Hematopoietic multipotent progenitor cell treated with erythropoietin and hydrocortisone succinate and interleukin-3 and kit ligand, for 17 days (in vitro differentiated cells): ENCODE results near the gene JADE1.
A peak's percentile ranks its signal among the peaks of the same experiment; 100 is the strongest.

Experiments
- DNase-seq: peaks from one replicate; pipeline ENCODE4 v3.0.0-alpha.2; 2015; ENCODE audit warnings: low spot score

JADE1 gene

GRCh38 chr4:128846063-128846462 lies 36.6 kb downstream of the JADE1 start:
- DNase-seq, result no peak

DNA sequence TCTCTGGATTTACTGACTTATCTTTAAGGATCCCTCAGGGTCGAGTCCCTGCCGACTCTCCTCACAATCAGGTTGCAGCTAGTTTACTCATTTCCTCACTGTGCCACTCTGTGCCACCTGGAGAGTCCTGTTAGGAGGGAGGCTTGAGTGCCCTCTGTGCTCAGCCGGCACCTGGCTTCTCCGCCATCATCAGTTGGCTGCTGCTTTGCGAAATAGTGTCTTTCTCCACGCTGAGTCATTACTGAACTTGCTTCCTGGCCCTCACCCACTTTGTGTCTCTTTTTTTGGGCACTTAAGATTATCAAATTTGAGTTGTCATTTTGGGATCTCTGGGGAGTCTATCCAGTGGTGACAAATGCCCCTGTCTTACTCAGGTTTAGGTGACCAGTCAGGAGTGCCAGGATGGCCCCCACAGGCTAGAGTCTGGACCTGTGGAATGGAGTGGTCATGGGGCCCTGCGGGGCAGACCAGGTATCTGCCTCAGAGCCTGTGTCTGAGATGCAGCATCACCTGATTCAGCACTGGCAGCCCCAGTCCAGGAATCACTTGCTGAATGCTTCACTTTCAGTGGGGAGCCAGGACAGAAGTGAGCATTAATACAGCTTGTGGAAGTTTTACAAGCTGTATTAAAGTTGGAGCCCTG lies 37.7 kb downstream of the JADE1 start:
- no peak for DNase-seq

GRCh38 chr4:128848461-128848860 lies 39.0 kb downstream of the JADE1 start:
- no peak for DNase-seq

- no peak for DNase-seq
These were observed 40.8 kb downstream of the JADE1 start for GRCh38 chr4:128850252-128850651.

- no peak for DNase-seq
These were observed 44.2 kb downstream of the JADE1 start for GRCh38 chr4:128853741-128854140.

DNA sequence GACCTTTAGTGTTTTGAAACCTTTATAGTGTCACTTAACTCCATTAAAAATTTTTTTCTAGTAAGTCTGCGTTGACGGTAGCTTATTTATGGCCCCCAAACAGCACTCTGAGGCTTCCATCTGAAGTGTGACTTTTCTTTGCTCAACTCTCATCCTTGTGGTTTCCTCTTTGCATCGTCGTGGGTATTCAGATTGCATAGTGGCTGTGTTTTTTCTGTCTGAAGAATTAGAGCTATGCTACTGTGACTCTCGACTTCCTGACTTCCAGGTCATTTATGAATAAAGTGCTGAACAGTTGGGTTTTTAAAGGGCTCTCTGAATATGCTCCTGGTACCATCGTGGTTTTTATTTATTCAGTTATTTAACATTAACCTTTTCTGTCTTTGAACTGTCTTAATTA lies 44.9 kb downstream of the JADE1 start:
- DNase-seq, result no peak

DNA sequence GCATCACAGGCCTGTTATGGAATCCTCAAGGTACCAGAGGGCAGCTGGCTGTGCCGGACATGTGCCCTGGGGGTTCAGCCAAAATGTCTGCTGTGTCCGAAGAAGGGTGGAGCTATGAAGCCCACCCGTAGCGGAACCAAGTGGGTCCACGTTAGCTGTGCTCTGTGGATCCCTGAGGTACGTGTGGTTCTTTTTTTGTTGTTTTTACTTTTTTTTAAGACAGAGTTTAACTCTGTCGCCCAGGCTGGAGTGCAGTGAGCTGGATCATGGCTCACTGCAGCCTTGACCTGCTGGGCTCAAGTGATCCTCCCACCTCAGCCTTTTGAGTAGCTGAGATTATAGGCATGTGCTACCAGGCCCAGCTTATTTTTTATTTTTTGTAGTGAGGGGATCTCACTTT lies 46.1 kb downstream of the JADE1 start:
- DNase-seq, result no peak

- DNase-seq, result no peak
These were observed 46.7 kb downstream of the JADE1 start for GRCh38 chr4:128856246-128856645.

DNA sequence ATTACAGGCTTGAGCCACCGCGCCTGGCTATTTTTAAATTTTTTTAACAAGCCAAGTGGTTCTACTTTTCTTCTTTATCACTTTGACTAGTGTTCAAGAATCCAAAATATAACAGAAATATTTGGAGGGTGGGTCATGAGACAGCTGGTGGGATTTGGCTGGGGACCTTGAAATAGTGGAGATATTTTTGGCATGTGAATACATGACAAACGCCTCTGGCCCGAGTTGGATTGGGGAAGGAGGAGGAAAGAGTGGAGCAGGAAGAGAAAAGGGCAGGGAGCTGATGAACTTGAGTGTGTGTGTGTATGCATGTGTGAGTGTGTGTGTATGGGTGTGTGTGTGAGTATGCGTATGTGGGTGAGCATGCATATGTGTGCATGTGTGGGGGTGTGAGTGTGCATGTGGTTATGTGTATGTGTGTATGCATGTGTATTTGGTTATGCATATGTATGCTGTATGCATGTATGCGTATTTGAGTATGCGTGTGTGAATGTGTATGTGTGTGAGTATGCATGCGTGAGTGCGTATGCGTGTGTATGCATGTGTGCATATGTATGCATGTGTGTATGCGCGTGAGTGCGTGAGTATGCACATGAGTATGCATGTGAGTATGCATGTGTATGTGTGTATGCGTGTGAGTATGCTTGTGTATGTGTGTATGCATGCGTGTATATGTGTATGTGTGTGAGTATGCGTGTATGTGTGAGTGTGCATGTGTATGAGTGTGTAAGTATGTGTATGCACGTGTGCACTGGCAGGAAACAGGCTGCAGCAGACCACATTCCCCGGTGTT lies 49.6 kb downstream of the JADE1 start:
- no peak for DNase-seq

DNA sequence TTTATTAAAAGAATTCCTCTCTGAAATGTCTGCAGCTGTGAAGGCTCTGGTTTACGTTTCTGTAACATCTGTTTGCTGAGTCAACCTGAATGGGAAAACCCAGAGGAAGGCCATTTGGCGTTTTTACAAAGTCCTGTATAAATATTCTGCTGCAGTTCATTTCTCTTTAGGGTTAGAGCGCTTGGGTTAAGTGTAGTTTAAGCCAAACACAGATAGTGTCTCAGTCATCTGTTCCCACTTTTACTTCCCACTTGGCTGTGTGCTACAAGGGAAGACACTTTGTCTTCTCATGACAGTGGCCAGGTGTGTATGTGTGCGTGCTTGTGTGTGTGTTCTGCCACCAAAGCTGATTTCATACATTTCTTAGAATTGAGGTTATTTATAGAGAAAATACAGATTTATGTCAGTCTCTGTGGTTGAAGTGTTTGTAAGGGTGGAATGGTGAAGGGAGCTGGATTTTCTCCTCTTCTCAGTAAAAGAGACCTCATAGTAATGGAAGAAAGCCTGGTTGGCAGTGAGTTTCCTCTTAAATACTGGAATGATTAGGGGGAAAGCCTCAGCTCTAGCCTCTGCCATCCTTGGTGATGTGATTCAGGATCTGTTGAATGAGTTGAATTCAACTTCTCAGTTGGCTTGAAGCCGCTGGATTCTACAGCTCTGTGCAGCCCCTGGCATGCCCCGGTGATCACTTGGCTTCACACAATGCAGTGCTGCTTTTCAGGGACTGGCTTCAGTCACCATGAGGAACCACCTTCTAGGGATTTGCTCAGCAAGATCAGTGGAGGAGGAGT lies 50.6 kb downstream of the JADE1 start:
- no peak for DNase-seq

DNA sequence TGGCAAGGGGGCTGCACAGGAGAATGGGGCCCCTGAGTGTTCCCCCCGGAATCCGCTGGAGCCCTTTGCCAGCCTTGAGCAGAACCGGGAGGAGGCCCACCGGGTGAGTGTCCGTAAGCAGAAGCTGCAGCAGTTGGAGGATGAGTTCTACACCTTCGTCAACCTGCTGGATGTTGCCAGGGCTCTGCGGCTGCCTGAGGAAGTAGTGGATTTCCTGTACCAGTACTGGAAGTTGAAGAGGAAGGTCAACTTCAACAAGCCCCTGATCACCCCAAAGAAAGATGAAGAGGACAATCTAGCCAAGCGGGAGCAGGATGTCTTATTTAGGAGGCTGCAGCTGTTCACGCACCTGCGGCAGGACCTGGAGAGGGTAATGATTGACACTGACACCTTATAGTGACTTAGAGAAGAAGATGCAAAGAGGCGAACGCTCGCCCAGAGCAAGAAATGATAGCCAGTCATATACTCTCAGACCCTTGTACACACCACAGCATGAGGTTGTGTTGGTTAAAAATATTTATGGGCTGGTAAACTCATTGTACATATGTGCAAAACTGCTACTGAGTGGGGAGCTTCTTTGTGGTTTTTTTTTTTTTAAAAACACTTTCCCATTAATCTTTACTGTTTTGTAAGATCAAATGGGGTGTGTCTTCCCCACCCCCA lies 52.5 kb downstream of the JADE1 start:
- no peak for DNase-seq

DNA sequence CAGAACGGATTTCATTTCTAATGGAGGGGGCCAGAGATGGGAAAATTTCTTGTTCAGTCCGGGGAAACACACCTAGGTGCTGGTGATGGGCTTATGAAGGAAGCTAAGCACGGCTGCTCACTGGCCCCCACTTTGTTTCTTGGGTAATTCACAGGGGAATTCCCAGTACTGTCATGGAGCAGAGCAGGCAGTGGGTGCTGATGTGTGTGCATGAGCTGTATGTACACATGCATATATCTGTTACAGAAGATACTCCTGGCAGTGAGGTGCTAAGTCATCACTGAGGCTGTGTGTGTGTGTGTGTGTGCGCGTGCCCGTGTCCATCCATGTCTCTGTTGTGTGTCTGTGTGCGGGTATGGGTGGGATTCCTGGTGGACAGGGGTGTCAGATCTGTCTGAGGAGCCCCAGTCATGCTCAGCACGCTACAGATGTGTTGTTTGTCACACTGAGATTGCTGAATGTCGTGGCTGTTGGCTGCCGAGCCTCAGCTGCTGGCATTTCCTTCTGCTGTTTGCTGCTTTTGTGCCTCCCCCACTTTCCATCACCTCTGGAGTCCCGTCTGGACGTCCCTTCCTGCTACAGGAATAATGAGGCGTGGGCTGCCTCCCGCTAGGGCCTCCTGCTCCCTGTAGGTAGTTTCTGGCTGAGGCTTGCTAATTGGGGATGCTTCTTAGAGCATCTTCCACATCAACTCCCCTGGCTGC lies 53.3 kb downstream of the JADE1 start:
- DNase-seq, result no peak

DNA sequence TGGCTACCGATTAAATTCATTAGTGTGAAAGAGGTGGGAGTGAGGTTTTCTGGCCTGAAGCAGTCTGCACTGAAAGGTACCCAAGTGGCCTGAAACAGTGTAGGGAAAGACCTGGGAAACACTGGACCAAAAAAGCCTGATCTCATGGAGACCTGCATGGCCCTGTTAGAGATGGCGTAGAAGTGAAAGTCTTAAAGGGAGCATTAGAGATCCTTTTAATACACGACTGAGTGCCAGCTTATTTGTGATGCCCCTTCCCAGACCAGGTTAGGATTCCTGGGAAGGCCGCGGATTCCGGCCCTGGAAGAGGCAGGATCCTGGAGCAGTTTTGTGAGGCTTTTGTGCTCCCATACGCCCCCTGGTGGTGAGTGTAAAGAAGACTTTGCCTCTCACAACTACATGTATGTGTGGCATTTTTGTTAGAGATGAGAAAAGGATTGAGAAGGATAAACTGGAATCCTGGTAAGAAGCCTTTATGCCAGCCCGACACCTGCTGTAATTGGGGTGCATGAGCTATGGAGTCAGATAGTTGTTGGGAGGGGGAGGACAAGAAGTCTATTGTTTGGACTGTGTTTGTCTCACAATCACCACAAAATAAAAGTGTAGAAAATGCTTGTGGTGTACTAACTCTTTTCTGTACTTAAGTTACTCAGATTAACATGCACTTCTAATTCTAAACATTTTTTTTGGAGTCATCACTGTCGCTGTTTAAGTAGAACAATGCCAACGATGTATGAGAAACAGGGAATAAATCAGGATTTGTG lies 54.0 kb downstream of the JADE1 start:
- peak; percentile 83 for DNase-seq

DNA sequence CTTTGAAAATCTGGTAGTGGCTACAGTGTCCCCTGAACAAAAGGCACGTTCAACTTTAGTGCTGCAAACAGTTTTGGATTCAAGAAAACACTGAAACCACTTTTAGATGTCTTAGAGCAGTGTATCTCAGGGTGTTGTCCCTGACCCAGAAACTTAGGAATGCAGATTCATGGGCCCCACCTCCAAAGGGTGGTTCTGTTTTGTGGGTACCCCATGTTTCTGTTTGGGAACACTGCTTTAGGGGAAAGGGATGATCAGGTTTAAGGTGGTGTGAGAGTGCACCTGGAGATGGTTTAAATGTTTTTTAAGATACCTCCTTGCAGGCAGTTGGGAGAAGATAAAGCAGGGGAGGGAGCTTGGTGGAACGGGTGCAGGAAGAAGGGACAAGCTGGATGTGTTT lies 55.6 kb downstream of the JADE1 start:
- DNase-seq, result no peak

GRCh38 chr4:128866269-128866668 lies 56.8 kb downstream of the JADE1 start:
- no peak for DNase-seq

- DNase-seq, result no peak
These were observed 57.2 kb downstream of the JADE1 start for GRCh38 chr4:128866691-128867090.

- DNase-seq, result no peak
These were observed 59.3 kb downstream of the JADE1 start for GRCh38 chr4:128868758-128869157.

- no peak for DNase-seq
These were observed 60.4 kb downstream of the JADE1 start for GRCh38 chr4:128869776-128870509.

- DNase-seq, result no peak
These were observed 62.4 kb downstream of the JADE1 start for GRCh38 chr4:128871948-128872347.

DNA sequence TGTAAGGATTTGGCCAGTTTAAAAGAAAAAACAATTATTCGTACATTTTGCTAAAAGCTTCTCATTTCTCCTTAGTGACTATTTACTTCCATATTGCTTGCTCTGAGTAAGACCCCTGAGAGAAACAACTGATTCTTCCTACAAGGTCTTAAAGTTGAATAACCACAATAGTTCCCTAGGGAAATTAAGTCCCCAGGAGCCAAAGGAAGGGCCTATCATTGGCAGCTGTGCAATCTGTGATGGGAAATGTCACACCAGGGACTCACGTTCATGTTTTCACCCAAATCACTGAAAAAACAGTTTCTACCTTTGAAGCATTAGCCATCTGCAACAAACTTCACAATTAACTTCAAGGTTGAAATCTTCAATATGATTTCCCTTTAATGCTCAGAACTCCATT lies 66.7 kb downstream of the JADE1 start:
- no peak for DNase-seq
